ENCODE data around the gene ALDH4A1. TPM values are rescaled to one million over a fixed set of nuclear protein-coding genes. Genes with fewer than 3 reads are reported as not detected.
A peak's percentile ranks its signal among the peaks of the same experiment; 100 is the strongest.

The ALDH4A1 gene
- total and polyA plus RNA-seq, 9 of the 15 experiments (the other 6 are each of a cell fraction or from before 2014, with no cell fraction given), result 0.27 to 31.4 (median 16.6) TPM

- TF ChIP-seq AFF1 (IDR thresholded peaks at IDR 0.05; ENCODE audit: low read depth in 1 of 2, partially characterized antibody in 2 of 2), result no peak
- TF ChIP-seq BCLAF1 (IDR thresholded peaks at IDR 0.05; ENCODE audit: borderline replicate concordance in 1 of 2, control insufficient read depth in 1 of 2, low read depth in 2 of 2, low read length in 1 of 2), result no peak
- no peak; the same call in 1 of the 2 replicates for TF ChIP-seq ZNF592 (IDR thresholded peaks at IDR 0.05)
- TF ChIP-seq ZNF232 (CRISPR knock-in tag; IDR thresholded peaks at IDR 0.05), result no peak
- peak; percentile 69 for TF ChIP-seq VEZF1 (CRISPR knock-in tag; IDR thresholded peaks at IDR 0.05)
- 0 out of 2 replicates have a peak, but pooled peaks have one; percentile 9 for TF ChIP-seq SOX6 (IDR thresholded peaks at IDR 0.05)
- no peak for TF ChIP-seq ZFP91 (CRISPR knock-in tag; IDR thresholded peaks at IDR 0.05)
These were observed 6.8 kb upstream of the ALDH4A1 start (continued) for GRCh38 chr1:18908911-18909771.
